SJCRH30 (cell line): ENCODE results near the gene ATAD3C. TPM values are rescaled to one million over a fixed set of nuclear protein-coding genes. Genes with fewer than 3 reads are reported as not detected.
"Not testable (repeated sequence)": the region's sequence is repeated elsewhere in the genome, so short reads cannot be mapped to it uniquely, and the experiment has no call there.

Experiments used
- DNase-seq, 2 experiments: peaks; one replicate each; pipeline ENCODE4 v3.0.0-alpha.2; 2015 to 2020
- H3K27ac ChIP-seq: fragments of 250-450 bp; sonication (Bioruptor Pico); 2 replicates; pipeline ENCODE4 v1.5.1; 2020; ENCODE audit warnings: mild to moderate bottlenecking, moderate library complexity
- H3K27me3 ChIP-seq: fragments of 250-450 bp; sonication (Bioruptor Pico); 2 replicates; pipeline ENCODE4 v1.5.1; 2020; ENCODE audit warnings: mild to moderate bottlenecking, moderate library complexity
- H3K36me3 ChIP-seq: fragments of 250-450 bp; sonication (Bioruptor Pico); 2 replicates; pipeline ENCODE4 v1.5.1; 2020; ENCODE audit warnings: mild to moderate bottlenecking, moderate library complexity
- H3K4me1 ChIP-seq: fragments of 250-450 bp; sonication (Bioruptor Pico); 2 replicates; pipeline ENCODE4 v1.5.1; 2020; ENCODE audit warnings: mild to moderate bottlenecking, moderate library complexity
- H3K4me3 ChIP-seq: fragments of 250-450 bp; sonication (Bioruptor Pico); 2 replicates; pipeline ENCODE4 v1.5.1; 2020; ENCODE audit warnings: mild to moderate bottlenecking, moderate library complexity
- H3K9me3 ChIP-seq: fragments of 250-450 bp; sonication (Bioruptor Pico); replicated peaks from 2 replicates; pipeline ENCODE4 v1.5.1; 2020; ENCODE audit warnings: mild to moderate bottlenecking, moderate library complexity
- total RNA-seq: library from RNA; depleted of rRNA; stranded (reverse); fragments of >200 nt; shearing (Covaris generic); gene quantifications from 2 replicates; pipeline ENCODE4 v1.2.3, GENCODE V29; 2014

Gene ATAD3C
- total RNA-seq, 1 experiment from 2014 or later, result 0.20 TPM

DNA sequence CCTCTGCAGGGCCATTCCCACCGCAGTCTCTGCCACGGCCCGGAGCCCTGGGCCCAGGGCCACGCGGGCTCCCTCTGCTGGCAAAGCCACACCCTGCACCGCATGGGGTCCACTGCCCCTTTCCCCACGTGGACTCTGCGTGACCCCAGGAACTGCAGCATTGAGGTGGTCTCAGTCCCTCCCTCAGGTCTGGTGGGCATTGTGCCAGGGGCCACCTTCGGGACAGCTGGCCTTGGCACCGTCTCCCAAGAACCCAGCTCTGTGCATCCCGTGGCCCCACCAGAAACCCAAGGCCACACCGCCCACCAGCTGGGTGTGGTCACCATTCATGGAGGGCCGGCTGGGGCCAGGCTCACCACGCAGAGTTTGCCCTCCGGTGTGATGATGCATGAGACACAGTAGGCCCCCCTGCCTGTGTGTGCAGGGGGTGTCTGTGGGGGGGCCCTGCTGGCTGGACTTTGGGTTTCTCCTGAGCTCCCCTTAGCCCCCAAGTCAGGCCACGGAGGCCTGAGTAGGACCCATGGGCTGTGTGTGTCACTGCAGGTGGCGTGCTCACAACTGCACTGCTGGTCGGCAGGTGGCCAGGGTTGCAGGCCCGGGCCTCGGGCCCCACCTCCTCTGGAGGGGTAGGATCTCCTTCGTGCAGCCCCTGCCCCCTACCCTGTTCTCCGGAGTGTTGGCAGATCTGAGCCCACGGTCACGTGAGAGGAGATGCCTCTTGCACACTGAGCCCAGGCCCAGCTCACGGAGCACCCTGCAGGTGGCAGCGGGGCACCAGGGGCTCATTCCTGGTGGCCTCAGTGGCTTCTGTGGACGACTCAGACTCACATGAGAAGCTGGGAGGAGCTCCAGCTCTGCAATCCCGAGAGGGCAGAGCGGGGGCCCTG, 8.2 kb upstream of the ATAD3C start:
- H3K4me1 ChIP-seq, result peaks cover 17% of the 10 kb centered on the region
- H3K36me3 ChIP-seq, result no peaks in the 10 kb centered on the region
- no peaks in the 10 kb centered on the region for H3K9me3 ChIP-seq
- H3K27ac ChIP-seq, result no peak overlapping the region
- peaks cover 8% of the 10 kb centered on the region; the same call in 1 of the 2 replicates for H3K27me3 ChIP-seq
- DNase-seq, result peak; percentile 78 to 90
- H3K4me3 ChIP-seq, result peak overlapping the region; percentile 16

GRCh38 chr1:1442069-1442770, 7.3 kb upstream of the ATAD3C start:
- no peaks in the 10 kb centered on the region for H3K36me3 ChIP-seq
- H3K4me1 ChIP-seq, result peaks cover 17% of the 10 kb centered on the region
- peaks cover 8% of the 10 kb centered on the region; the same call in 1 of the 2 replicates for H3K27me3 ChIP-seq
- H3K27ac ChIP-seq, result no peak overlapping the region
- no peak for DNase-seq
- no peaks in the 10 kb centered on the region for H3K9me3 ChIP-seq
- H3K4me3 ChIP-seq, result no peak overlapping the region

DNA sequence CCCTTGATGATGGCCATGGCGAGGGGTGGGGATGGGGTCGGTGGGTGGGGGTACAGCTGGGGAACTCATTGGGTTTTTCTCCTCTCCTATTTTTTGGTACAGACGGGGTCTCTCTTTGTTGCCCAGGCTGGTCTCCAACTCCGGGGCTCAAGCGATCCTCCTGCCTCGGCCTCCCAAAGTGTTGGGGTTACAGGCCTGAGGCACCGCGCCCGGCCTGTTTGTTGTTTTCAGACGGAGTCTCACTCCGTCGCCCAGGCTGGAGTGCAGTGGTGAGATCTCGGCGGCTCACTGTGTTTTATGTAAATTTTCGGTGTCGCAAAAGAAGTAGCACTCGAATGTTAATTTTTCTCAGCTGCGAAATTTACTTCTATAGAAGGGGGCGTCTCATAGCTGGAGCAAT, 2.9 kb upstream of the ATAD3C start:
- not testable (repeated sequence) for H3K4me3 ChIP-seq, H3K27ac ChIP-seq, DNase-seq

DNA sequence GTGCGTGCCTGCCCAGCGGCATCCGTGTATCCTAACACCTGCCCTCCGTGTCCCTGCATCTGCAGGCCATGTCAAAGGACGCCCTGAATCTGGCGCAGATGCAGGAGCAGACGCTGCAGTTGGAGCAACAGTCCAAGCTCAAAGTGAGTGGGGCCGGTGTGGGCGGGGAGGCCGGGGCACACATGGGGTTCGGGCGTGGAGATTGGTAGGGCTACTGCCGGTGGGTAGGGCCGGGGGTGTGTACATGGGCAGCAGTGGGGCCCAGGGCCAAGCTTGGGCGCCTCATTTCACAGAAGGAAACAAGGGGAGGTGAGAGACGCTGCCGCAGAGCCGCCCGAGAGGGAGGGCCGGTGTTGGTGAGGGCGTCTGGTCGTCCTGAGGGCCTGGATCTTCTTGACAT, 1.1 kb downstream of the ATAD3C start:
- peaks cover 30% of the 10 kb centered on the region; the same call in 1 of the 2 replicates for H3K27me3 ChIP-seq
- not testable (repeated sequence) for DNase-seq, H3K4me1 ChIP-seq, H3K4me3 ChIP-seq, H3K36me3 ChIP-seq, H3K9me3 ChIP-seq, H3K27ac ChIP-seq

More for the DNA sequence above, 2.9 kb upstream of the ATAD3C start:
- not testable (repeated sequence) for H3K36me3 ChIP-seq, H3K9me3 ChIP-seq, H3K4me1 ChIP-seq
- peaks cover 32% of the 10 kb centered on the region; the same call in 1 of the 2 replicates for H3K27me3 ChIP-seq

DNA sequence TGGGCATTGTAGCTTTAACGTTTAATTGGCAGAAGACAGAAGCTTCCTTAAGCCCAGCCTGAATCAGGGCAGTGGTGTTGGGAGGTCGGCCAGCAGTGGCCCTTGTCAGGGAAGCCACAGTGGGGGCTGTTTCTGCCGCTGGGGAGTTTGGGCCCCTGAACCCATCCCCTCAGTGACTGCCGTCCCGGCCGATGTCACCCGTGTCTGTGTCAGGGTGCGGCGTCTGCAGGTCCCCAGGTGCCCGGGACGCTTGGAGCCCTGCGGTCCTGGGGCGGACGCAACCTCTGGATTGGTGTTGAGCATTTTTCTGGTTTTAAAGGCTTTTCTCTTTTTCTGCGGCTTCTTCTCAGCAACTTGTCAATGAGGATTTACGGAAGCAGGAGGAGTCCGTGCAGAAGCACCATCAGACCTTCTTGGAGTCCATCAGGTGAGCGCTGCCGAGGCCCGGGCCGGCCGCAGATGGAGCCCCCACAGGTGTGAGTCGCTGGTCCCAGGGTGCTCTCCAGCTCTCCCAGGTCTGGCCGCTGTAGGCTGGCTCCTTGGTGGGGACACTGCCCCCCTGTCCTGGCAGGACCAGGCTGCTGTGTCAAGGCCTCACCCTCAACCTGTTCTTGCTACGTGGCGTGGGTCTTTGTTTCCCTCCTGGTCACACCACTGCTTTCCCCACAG, 2.3 kb downstream of the ATAD3C start:
- Histone ChIP-seq H3K4me3 (no peak overlapping the region), H3K36me3 (no peaks in the 10 kb centered on the region), H3K27me3 (peaks cover 31% of the 10 kb centered on the region; the same call in 1 of the 2 replicates), H3K27ac (no peak overlapping the region), H3K9me3 (no peaks in the 10 kb centered on the region; the same call in 1 of the 2 replicates), H3K4me1 (no peaks in the 10 kb centered on the region)
- DNase-seq, result no peak

DNA sequence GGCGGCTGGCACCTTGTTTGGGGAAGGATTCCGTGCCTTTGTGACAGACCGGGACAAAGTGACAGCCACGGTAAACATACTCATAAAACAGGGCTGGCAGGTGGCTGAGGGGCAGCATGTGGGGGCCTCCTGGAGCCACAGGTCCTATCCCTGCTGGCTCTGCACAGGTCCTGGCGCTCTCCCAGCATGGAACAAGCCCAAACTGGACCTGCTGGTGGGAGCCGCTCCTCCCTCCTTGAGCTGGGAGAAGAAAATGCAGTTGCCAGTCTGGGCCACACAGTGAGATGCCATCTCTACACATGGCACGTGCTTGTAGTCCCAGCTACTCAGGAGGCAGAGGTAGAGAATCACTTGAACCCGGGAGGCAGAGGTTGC, 2.9 kb downstream of the ATAD3C start:
- not testable (repeated sequence) for H3K27ac ChIP-seq, H3K4me1 ChIP-seq, DNase-seq, H3K36me3 ChIP-seq, H3K4me3 ChIP-seq, H3K9me3 ChIP-seq
- H3K27me3 ChIP-seq, result peaks cover 35% of the 10 kb centered on the region; the same call in 1 of the 2 replicates

GRCh38 chr1:1452882-1453281, 3.4 kb downstream of the ATAD3C start:
- H3K4me1 ChIP-seq, result no peaks in the 10 kb centered on the region
- no peak overlapping the region for H3K27ac ChIP-seq
- peaks cover 39% of the 10 kb centered on the region for H3K27me3 ChIP-seq
- H3K4me3 ChIP-seq, result no peak overlapping the region
- H3K36me3 ChIP-seq, result no peaks in the 10 kb centered on the region
- no peaks in the 10 kb centered on the region; the same call in 1 of the 2 replicates for H3K9me3 ChIP-seq
- no peak for DNase-seq

DNA sequence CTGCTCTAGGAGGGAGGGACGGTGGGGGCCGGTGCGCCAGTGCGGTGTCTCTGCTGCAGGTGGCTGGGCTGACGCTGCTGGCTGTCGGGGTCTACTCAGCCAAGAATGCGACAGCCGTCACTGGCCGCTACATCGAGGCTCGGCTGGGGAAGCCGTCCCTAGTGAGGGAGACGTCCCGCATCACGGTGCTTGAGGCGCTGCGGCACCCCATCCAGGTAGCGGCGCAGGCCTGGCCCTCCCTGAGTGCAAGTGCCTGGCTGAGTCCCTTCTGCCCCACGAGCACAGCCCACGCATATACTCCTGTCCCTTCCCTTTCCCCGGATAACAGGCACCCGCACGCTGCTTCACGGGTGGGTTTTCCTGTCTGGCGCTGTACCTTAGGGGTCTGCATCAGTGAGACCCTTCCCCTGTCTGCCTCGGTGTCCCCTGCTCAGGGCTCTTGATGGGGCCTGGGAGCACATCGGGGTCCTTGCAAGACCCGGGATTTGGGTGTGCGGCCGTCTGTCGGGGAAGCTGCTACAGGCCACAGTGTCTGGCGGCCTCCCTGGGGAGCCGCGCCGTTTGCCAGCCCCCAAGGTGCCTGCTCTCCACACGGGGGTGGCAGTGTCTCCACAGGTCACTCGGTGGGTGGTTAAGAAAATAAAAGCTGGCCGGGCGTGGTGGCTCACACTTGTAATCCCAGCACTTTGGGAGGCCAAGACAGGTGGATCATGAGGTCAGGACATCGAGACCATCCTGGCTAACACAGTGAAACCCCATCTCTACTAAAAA, 5.0 kb downstream of the ATAD3C start:
- H3K9me3 ChIP-seq, H3K4me1 ChIP-seq, DNase-seq, H3K36me3 ChIP-seq, H3K27ac ChIP-seq, H3K4me3 ChIP-seq: not testable (repeated sequence)
- H3K27me3 ChIP-seq, result peaks cover 30% of the 10 kb centered on the region

DNA sequence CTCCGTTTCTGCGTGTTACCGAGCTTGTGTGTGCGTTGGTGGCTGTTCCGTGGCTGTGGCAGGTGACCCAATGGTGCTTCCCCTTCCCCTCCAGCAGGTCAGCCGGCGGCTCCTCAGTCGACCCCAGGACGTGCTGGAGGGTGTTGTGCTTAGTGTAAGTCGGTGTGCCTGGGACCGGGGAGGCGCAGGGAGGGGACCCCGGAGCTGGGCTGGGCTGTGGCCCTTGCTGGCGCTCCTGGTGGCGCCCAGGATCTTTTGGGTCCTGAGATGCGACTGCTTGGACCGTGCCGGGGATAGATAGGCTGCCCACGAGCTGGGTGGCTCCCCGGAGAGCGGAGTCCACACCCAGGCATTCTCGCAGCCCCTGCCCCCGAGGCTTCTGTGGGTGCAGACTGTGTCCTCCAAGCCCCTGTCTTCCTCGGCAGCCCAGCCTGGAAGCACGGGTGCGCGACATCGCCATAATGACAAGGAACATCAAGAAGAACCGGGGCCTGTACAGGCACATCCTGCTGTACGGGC, 5.9 kb downstream of the ATAD3C start:
- Histone ChIP-seq H3K4me3 (no peak overlapping the region), H3K4me1 (no peaks in the 10 kb centered on the region), H3K36me3 (no peaks in the 10 kb centered on the region), H3K9me3 (no peaks in the 10 kb centered on the region), H3K27me3 (peaks cover 28% of the 10 kb centered on the region), H3K27ac (no peak overlapping the region)
- DNase-seq, result no peak

GRCh38 chr1:1455934-1456333, 6.4 kb downstream of the ATAD3C start:
- not testable (repeated sequence) for H3K4me3 ChIP-seq, H3K27ac ChIP-seq, H3K9me3 ChIP-seq, H3K36me3 ChIP-seq, H3K4me1 ChIP-seq, DNase-seq
- H3K27me3 ChIP-seq, result peaks cover 31% of the 10 kb centered on the region

DNA sequence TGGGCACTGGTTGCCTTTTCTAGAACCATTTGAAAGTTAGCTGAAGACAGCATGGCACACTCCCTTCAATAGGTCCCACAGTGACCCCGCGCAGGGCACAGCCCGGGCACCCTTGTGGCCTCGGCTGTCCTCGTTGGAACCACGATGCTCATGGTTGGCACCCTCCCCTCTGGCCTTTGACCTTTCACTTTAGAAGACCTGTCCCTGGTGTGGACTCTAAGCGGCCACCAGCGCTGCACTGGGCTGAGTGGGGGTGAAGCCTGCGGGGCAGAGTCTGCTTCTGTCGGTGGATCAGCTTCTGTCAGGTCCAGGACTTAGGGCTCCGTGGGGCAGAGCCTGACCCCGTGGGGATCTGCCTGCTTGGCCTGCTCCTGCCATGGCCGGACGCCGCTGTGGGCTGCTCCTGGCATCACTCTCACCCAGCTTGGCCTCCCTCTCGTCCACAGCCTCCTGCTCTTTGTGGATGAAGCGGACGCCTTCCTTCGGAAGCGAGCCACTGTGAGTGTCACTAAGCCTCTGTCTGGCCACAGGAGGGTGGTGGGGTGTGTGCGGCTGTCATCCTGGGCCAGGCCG, 7.3 kb downstream of the ATAD3C start:
- not testable (repeated sequence) for H3K36me3 ChIP-seq, H3K9me3 ChIP-seq, DNase-seq, H3K27ac ChIP-seq, H3K4me3 ChIP-seq, H3K4me1 ChIP-seq
- H3K27me3 ChIP-seq, result peaks cover 32% of the 10 kb centered on the region

GRCh38 chr1:1459156-1459555, 9.7 kb downstream of the ATAD3C start:
- Histone ChIP-seq H3K27me3 (peaks cover 41% of the 10 kb centered on the region), H3K4me1 (peaks cover 19% of the 10 kb centered on the region)
- not testable (repeated sequence) for H3K9me3 ChIP-seq, H3K4me3 ChIP-seq, H3K36me3 ChIP-seq, H3K27ac ChIP-seq, DNase-seq

DNA sequence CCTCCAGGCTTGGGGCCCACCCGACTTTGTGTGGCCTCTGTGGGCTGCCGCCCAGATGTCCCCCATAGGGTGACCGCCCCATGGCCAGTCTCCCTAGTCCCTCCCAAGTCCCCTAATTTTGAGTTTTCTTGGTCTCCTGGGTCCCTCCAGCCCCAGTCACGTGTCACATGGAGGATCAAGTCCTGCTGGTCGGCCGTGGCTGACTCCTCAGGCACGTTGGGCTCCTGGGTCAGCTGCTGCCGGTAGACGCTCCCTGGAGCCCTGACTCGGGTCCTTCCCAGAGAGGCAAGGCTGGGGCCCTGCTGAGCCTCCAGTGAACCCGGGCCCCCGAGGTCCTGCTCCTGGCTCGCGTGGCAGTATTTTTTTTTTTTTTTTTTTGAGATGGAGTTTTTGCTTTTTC, 10.2 kb downstream of the ATAD3C start:
- not testable (repeated sequence) for H3K36me3 ChIP-seq, H3K9me3 ChIP-seq, H3K27ac ChIP-seq, H3K4me3 ChIP-seq, DNase-seq
- Histone ChIP-seq H3K4me1 (peaks cover 19% of the 10 kb centered on the region), H3K27me3 (peaks cover 39% of the 10 kb centered on the region)
